ENCODE results near the gene EVL.

DNA sequence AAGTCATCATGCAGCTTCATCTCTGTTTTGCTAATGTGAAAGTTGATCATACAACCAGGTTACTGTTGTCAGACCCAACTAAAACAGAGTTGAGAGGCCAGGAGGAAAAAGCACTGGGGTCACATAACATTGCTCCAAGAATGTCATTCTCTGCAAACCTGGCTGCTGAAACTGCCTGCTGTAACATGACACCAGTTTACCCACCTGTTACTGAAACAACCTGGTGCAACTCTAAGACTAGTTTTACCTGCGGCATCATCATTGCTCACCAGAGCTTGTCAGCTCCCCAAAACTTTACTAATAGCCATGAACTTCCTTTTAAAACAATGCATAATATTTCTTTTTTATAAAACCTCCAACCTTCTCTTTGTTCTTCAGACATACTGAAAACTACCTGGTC, 124.9 kb downstream of the EVL start:
- TF ChIP-seq, protein P1, sequence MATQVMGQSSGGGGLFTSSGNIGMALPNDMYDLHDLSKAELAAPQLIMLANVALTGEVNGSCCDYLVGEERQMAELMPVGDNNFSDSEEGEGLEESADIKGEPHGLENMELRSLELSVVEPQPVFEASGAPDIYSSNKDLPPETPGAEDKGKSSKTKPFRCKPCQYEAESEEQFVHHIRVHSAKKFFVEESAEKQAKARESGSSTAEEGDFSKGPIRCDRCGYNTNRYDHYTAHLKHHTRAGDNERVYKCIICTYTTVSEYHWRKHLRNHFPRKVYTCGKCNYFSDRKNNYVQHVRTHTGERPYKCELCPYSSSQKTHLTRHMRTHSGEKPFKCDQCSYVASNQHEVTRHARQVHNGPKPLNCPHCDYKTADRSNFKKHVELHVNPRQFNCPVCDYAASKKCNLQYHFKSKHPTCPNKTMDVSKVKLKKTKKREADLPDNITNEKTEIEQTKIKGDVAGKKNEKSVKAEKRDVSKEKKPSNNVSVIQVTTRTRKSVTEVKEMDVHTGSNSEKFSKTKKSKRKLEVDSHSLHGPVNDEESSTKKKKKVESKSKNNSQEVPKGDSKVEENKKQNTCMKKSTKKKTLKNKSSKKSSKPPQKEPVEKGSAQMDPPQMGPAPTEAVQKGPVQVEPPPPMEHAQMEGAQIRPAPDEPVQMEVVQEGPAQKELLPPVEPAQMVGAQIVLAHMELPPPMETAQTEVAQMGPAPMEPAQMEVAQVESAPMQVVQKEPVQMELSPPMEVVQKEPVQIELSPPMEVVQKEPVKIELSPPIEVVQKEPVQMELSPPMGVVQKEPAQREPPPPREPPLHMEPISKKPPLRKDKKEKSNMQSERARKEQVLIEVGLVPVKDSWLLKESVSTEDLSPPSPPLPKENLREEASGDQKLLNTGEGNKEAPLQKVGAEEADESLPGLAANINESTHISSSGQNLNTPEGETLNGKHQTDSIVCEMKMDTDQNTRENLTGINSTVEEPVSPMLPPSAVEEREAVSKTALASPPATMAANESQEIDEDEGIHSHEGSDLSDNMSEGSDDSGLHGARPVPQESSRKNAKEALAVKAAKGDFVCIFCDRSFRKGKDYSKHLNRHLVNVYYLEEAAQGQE (IDR thresholded peaks at IDR 0.05; ENCODE audit: low read depth, low read length) = no peak
- TF ChIP-seq MEF2A (IDR thresholded peaks at IDR 0.05; ENCODE audit: insufficient read depth, low read depth, low read length) = no peak

All from GM12878 (cell line).